HG03159 (cell line): Measurements from ENCODE around the gene DDHD1.

Experiments
- ATAC-seq: cut with Tn5 transposase; IDR thresholded peaks from one replicate; pipeline ENCODE4 v1.9.1; 2021; ENCODE audit warnings: mild to moderate bottlenecking, moderate library complexity; ENCODE audit not compliant: unreplicated experiment

The DDHD1 gene

GRCh38 chr14:53001787-53002378 lies 151.2 kb downstream of the DDHD1 start:
- no peak for ATAC-seq

- ATAC-seq: no peak
Measured at GRCh38 chr14:52998376-52999015, 154.6 kb downstream of the DDHD1 start.

- no peak for ATAC-seq
Measured at GRCh38 chr14:52996493-52996892, 156.6 kb downstream of the DDHD1 start.

GRCh38 chr14:52995998-52996397 lies 157.1 kb downstream of the DDHD1 start:
- ATAC-seq: no peak

GRCh38 chr14:52992236-52992870 lies 160.8 kb downstream of the DDHD1 start:
- ATAC-seq: no peak

- no peak for ATAC-seq
Measured at GRCh38 chr14:52988139-52988538, 165.0 kb downstream of the DDHD1 start.

- ATAC-seq: no peak
Measured at GRCh38 chr14:52987514-52987913, 165.6 kb downstream of the DDHD1 start.

- ATAC-seq: no peak
Measured at GRCh38 chr14:52987042-52987441, 166.1 kb downstream of the DDHD1 start.
